ENCODE measurements around the gene RAPGEF6.

DNA sequence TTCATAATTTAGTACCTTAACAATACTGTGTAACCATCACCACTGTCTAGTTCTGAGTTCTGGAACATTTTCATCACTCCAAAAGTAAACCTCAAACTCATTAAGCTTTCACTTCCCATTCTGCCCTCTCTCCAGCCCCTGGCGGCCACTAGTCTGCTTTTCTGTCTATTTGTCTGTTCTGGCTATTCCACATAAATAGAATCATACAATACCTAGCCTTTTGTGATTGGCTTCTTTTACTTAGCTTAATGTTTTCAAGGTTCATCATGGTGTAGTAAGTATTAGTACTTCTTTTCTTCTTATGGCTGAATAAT lies 138.7 kb downstream of the RAPGEF6 start:
- TF ChIP-seq CTCF (IDR thresholded peaks at IDR 0.05; ENCODE audit: borderline replicate concordance, extremely low read depth, low read length, poor library complexity, severe bottlenecking) (no peak), EZH2 (IDR thresholded peaks at IDR 0.05; ENCODE audit: borderline replicate concordance, low read depth, low read length, severe bottlenecking) (no peak)

Data from DND-41 (cell line).